COLO829 (cell line): ENCODE data around the gene STARD10.

ENCODE experiments used
- DNase-seq: peaks from one replicate; pipeline ENCODE4 v3.0.0; 2012; ENCODE audit warnings: low spot score

STARD10 gene

DNA sequence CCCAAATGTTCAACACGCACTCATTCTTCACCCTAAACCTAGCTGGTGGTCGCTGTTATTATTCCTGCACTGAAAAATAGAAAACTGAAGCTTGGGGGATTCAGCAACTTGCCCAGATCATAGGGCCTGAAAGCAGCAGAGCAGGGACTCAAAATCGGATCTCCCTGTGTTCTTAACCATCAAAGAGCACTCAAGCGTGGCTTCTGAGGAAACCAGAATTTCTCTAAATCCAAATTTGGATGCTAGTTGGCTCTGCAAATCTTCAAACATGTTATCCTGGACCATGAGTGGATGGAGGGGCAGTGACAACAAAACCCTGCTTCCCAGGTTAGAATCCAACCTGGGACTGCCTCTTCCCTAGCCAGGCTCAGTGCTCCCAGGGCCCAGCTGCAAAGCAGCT is 30.0 kb downstream of the STARD10 start:
- DNase-seq = no peak

DNA sequence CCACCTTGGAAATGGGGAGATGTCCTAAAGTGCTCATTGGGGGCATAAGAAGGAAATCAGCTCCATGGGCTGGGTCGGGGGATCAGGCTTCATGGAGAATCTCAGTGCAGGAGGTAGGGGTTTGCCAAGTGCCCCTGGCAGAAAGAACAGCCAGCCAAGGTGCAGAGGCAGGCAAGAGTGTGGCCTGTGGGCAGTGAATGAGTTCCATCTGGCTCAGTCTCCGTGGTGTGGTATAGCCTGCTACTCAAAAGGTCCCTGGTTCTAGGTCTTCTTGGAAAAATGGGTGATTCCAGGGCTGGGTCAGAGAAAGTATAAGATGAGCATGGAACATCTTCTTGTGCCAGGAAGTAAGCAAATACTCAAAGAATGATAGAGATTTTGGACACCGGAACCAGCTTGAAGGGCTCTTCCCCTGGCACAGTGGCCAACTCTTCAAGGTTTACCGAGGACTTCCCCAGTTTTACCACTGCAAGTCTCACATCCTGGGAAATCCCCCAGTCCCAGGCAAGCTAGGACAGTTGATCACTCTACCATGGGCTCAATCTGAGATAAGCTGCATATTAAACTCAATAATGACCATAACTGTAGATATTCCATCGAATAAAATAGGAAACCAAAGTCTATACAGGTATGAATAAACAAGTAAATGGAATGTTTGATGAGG is 31.1 kb downstream of the STARD10 start:
- no peak for DNase-seq

- no peak for DNase-seq
Observed at GRCh38 chr11:72760539-72761405, 33.1 kb downstream of the STARD10 start.

DNA sequence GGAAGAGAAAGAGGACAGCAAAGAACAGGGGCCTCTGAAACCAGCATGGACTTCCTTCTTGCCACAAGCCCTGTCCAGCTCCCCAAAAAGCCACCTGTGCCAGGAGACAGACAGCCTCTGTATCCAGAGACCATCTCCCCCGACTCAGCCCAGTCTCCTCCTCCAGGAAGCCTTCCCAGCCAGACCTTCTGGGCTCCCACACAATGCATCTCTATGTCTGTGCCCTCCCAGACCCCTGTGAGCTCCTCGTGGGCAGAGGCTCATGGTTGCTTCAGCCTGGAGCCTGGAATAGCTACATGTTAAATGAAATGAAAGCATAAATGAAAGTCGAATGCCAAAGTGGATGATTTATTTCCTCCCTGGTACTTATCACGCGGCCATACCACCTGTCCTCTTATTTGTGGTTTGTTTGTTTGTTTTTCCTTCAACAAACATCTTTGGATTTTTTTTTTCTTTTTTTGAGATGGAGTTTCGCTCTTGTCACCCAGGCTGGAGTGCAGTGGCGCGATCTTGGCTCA is 34.3 kb downstream of the STARD10 start:
- DNase-seq = no peak

- no peak for DNase-seq
Observed at GRCh38 chr11:72758690-72759389, 35.0 kb downstream of the STARD10 start.

GRCh38 chr11:72758304-72758689 is 35.5 kb downstream of the STARD10 start:
- DNase-seq = no peak

GRCh38 chr11:72755713-72756285 is 38.0 kb downstream of the STARD10 start:
- DNase-seq = no peak

GRCh38 chr11:72754544-72755155 is 39.2 kb downstream of the STARD10 start:
- DNase-seq = no peak

- no peak for DNase-seq
Observed at GRCh38 chr11:72754149-72754543, 39.7 kb downstream of the STARD10 start.

DNA sequence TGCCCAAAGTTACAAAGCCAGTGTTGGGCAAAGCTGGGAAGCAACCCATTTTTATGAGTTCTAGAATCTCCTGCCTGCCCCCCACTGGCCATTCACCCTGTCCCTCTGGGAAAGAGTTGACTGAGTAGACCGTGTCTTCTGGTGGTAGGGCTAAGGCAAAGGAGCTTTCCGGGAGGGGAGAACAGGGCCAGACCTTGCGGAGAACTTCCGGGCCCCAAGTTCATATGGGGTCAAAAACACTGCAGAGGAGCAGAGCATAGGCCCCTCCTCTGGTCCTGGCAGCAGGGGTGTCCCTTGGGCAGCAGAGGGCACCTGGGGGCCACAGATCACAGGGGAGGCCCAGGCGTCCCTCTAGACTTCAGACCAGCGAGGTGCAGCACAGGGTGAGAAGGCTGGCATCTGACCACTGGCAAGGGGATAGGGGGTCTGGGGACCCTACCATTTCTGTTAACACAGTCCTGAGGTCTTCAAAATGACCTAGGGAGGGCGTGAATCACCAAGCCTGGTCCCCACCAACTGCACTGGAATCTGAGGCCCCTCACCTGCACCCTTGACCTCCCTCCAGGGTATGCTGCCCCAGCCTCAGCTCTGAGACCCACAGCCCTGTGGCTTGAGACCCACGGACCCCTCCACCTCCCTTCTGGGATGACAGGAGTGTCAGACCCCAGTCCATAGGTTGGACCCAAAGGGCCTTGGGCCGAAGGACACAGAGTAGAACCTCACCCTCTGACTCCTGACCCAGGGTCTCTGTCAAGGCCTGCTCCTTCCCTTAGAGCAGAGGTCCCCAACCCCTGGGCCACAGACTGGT is 40.3 kb downstream of the STARD10 start:
- DNase-seq = no peak

DNA sequence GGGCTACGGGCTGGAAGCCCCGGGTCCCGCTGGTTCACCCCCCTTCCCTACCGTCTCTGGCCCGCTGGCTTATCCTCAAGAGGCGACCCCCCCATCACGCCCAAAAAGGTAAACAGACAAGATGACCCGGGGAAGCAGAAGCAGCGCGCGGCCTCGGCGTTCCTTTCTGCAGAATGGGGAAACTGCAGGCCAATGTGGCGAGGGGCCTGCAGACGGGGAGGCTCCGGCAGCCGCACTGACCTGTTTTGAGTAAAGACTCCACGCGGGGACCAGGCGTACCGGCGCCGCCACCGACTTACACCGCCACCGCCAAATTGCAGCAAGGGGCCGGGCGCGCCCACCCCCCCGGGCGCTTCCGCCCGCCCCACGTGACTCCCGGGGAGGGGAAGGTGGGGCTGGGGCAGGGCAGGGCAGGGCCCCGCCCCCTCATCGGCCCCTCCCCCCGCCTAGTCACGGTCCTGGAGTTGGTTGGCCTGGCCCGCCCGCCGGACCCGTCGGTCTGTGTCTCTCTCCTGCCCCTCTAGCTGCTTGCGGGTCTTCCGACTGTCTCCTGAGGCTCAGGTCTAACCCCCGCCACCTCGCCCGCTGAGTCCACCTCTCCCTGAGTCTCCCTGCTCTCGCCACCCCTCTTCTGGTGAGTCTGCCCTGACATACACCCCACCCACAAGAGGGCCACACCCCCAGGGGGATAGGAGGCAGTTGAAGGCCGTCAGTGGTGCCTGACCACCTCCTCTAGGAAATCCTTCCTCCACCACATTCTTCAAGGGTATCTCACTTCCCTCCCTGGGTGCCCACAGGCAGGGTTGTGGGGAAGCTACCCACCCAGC is 41.5 kb downstream of the STARD10 start, which contains the start of gene ARAP1:
Gene ARAP1 (minus strand): TSS at position 321 of the 827 bp plus-strand sequence. CDS start 25,280 bp downstream, outside the sequence.
- DNase-seq = peak; percentile 58

GRCh38 chr11:72751116-72752087 is 42.4 kb downstream of the STARD10 start:
- DNase-seq = no peak

- no peak for DNase-seq
Observed at GRCh38 chr11:72750556-72751115, 43.2 kb downstream of the STARD10 start.

DNA sequence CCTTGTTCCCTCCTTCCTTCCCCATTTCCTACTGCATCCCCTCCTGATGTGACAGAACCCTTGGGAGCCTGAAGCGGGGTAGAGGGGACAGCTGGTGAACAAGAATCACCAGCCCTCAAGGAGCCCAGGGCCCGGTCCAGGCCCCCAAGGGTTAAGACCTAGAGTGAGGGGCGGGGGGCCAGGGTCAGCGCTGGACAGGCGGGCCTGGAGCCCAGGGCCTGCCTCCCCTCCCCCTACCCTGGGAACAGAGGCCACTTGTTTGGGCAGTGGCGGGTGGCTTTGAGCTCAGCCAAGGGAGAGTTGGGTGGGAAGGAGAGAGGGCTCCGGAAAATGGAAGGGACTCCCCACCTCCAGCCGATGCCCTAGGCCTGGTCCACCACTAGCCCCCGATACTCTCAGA is 43.8 kb downstream of the STARD10 start:
- no peak for DNase-seq

DNA sequence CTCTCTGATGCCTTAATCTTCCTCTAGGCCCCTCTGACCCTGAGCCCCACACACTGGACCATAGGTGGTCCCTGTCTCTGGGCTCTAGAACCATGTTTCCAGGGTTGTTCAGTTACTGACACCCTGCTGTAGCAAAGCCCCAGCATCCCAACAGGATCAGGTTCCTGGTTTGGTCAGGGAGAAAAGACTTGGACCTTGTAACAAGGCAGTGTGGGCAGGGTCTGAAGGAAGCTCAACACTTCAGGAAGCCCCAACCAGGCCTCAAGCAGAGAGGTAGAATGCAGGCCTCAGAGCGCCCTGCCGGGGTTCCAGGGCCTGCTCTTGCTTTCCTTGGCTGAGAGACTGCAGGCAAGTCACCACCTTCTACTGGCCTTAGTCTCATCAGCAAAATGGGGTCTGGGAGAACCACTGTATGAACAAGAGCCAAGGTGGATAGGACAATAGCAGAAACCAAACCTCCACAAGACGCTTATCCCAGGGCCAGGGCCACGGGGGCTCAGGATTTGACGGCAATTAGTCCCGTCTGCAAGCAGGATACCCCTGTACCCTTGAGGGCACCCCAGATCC is 46.5 kb downstream of the STARD10 start:
- no peak for DNase-seq

GRCh38 chr11:72746821-72747220 is 47.0 kb downstream of the STARD10 start:
- no peak for DNase-seq

DNA sequence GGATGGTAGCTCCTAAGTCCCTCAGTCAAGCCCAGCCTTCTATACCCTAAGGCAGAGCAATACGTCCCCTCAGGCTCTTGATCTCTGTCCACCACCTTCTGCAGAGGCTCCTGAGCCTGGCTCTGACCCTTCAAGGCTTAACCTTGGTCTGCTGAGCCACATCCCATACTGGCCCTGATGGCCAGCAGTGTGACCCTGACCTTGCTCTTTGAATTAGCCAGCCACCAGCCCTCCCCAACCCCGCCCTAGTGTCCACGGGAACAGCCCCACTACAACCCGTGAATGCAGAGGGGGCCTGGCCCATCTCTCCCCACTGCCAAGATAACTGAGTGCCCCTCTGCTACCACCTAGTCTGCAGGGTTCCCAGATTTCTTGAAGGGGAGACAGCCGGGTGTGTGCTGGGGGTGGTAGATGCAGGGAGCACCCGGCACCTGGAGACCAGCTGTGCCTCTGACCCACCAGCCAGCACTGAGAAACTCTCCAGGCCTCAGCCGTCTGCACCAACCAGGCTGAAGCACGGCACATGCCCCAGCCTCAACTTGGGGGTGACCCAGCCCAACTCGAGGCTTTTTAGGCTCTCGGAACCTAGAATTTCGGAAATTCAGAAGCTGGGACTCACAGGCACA is 47.8 kb downstream of the STARD10 start:
- DNase-seq = no peak

- DNase-seq = no peak
Observed at GRCh38 chr11:72745511-72745910, 48.3 kb downstream of the STARD10 start.
